HG03558 (cell line): Measurements from ENCODE around the gene ABCG5.

Experiments used
- ATAC-seq: cut with Tn5 transposase; IDR thresholded peaks from one replicate; pipeline ENCODE4 v1.9.1; 2021; ENCODE audit warnings: moderate number of reproducible peaks; ENCODE audit not compliant: unreplicated experiment; ENCODE audit errors: extremely low read depth

The ABCG5 gene

GRCh38 chr2:43838560-43839267, at the start of gene ABCG5, which contains the start of gene ABCG8:
Gene ABCG5, minus strand, starts transcription at chr2:43838839. Its CDS starts 160 bp downstream, at chr2:43838679.
Gene ABCG8, plus strand, starts transcription at chr2:43838971. Its CDS starts 83 bp downstream, at chr2:43839054.
- no peak for ATAC-seq

- no peak for ATAC-seq
These were observed 48.5 kb upstream of the ABCG5 start for GRCh38 chr2:43887176-43887575.

GRCh38 chr2:43885132-43885632, 46.5 kb upstream of the ABCG5 start:
- no peak for ATAC-seq

GRCh38 chr2:43884689-43885088, 46.0 kb upstream of the ABCG5 start:
- ATAC-seq = no peak

- ATAC-seq = no peak
These were observed 43.7 kb upstream of the ABCG5 start for GRCh38 chr2:43882312-43882711.

- no peak for ATAC-seq
These were observed 42.3 kb upstream of the ABCG5 start for GRCh38 chr2:43880952-43881351.

- ATAC-seq = no peak
These were observed 41.8 kb upstream of the ABCG5 start for GRCh38 chr2:43880471-43880870.

GRCh38 chr2:43879261-43879660, 40.6 kb upstream of the ABCG5 start:
- ATAC-seq = no peak

- no peak for ATAC-seq
These were observed 39.3 kb upstream of the ABCG5 start for GRCh38 chr2:43877782-43878464.

- ATAC-seq = no peak
These were observed 36.3 kb upstream of the ABCG5 start for GRCh38 chr2:43874776-43875451.

- ATAC-seq = no peak
These were observed 33.5 kb upstream of the ABCG5 start for GRCh38 chr2:43872151-43872550.

GRCh38 chr2:43855292-43855691, 16.7 kb upstream of the ABCG5 start:
- no peak for ATAC-seq

GRCh38 chr2:43854671-43855070, 16.0 kb upstream of the ABCG5 start:
- ATAC-seq = no peak

- ATAC-seq = no peak
These were observed 14.8 kb upstream of the ABCG5 start for GRCh38 chr2:43853141-43854081.

GRCh38 chr2:43852196-43852730, 13.6 kb upstream of the ABCG5 start:
- no peak for ATAC-seq

- ATAC-seq = no peak
These were observed 12.7 kb upstream of the ABCG5 start for GRCh38 chr2:43851011-43851980.

GRCh38 chr2:43848214-43848613, 9.6 kb upstream of the ABCG5 start:
- ATAC-seq = no peak

- no peak for ATAC-seq
These were observed 7.6 kb upstream of the ABCG5 start for GRCh38 chr2:43846140-43846793.
